C4-2B (cell line): ENCODE data around the gene RBMS1.
A peak's percentile ranks its signal among the peaks of the same experiment; 100 is the strongest.

Experiments
- H3K27ac ChIP-seq: fragments of 450-650 bp; 2 replicates; pipeline ENCODE4 v1.5.1; 2017
- CTCF ChIP-seq: fragments of 450-650 bp; conservative IDR thresholded peaks from 2 replicates; pipeline ENCODE4 v1.5.1; 2017; ENCODE audit warnings: mild to moderate bottlenecking
- ZFX ChIP-seq: fragments of 450-650 bp; IDR thresholded peaks from 2 replicates; pipeline ENCODE4 v1.6.1; 2017

The RBMS1 gene

GRCh38 chr2:160387558-160388262 is 105.9 kb downstream of the RBMS1 start:
- no peak overlapping the region for H3K27ac ChIP-seq
- no peak for TF ChIP-seq ZFX
- no peak for TF ChIP-seq CTCF

GRCh38 chr2:160384791-160385190 is 108.8 kb downstream of the RBMS1 start:
- TF ChIP-seq CTCF (no peak), ZFX (no peak)
- H3K27ac ChIP-seq, result no peak overlapping the region

GRCh38 chr2:160381425-160381951 is 112.1 kb downstream of the RBMS1 start:
- H3K27ac ChIP-seq, result no peak overlapping the region
- TF ChIP-seq ZFX (no peak), CTCF (no peak)

- H3K27ac ChIP-seq, result no peak overlapping the region
- no peak for TF ChIP-seq CTCF
- no peak for TF ChIP-seq ZFX
Observed at GRCh38 chr2:160380611-160381010, 113.0 kb downstream of the RBMS1 start.

GRCh38 chr2:160380000-160380570 is 113.5 kb downstream of the RBMS1 start:
- TF ChIP-seq ZFX, result no peak
- TF ChIP-seq CTCF, result no peak
- H3K27ac ChIP-seq, result no peak overlapping the region

- H3K27ac ChIP-seq, result no peak overlapping the region
- no peak for TF ChIP-seq ZFX
- TF ChIP-seq CTCF, result no peak
Observed at GRCh38 chr2:160379399-160379798, 114.2 kb downstream of the RBMS1 start.

- TF ChIP-seq CTCF, result peak; percentile 30
- no peak for TF ChIP-seq ZFX
- H3K27ac ChIP-seq, result no peak overlapping the region
Observed at GRCh38 chr2:160377204-160377995, 116.2 kb downstream of the RBMS1 start.
